ENCODE results near the gene SLC25A21. TPM values are rescaled to one million over a fixed set of nuclear protein-coding genes. Genes with fewer than 3 reads are reported as not detected.

Gene SLC25A21
- total RNA-seq, 2 experiments from 2014 or later, result not detected

GRCh38 chr14:37054869-37055268, 117.5 kb downstream of the SLC25A21 start:
- POLR2A ChIA-PET, result no interaction called here
- no peak for ATAC-seq (ENCODE audit: poor library complexity)
- Histone ChIP-seq H3K4me3 (ENCODE audit: low read length) (no peak overlapping the region), H3K36me3 (ENCODE audit: insufficient read depth, low read length) (no peaks in the 10 kb centered on the region), H3K27me3 (ENCODE audit: control insufficient read depth in 1 of 2, insufficient read depth in 2 of 2, low read length in 2 of 2) (no peaks in the 10 kb centered on the region), H3K9me3 (ENCODE audit: control insufficient read depth in 1 of 2, insufficient read depth in 1 of 2, low read length in 2 of 2) (peaks cover 0 to 3% of the 10 kb centered on the region in 2 experiments), H3K27ac (ENCODE audit: low read depth in 1 of 2, low read length in 2 of 2) (no peak overlapping the region), H3K4me1 (ENCODE audit: insufficient read depth, low read length) (no peaks in the 10 kb centered on the region)
- H3K27ac Mint-ChIP-seq, result no peak overlapping the region
- H3K36me3 Mint-ChIP-seq (ENCODE audit: low read depth), result no peaks in the 10 kb centered on the region
- no peak overlapping the region for H3K4me3 Mint-ChIP-seq
- H3K4me1 Mint-ChIP-seq (ENCODE audit: low read depth), result no peaks in the 10 kb centered on the region
- H3K9me3 Mint-ChIP-seq, result peaks cover 4% of the 10 kb centered on the region
- H3K27me3 Mint-ChIP-seq, result no peaks in the 10 kb centered on the region
- TF ChIP-seq CTCF (IDR thresholded peaks at IDR 0.05), result no peak
- no peak for DNase-seq
- CTCF ChIA-PET, result no interaction called here
- intact Hi-C loops (cut with DNase I, micrococcal nuclease), result no loop called here

GRCh38 chr14:37054144-37054543, 118.3 kb downstream of the SLC25A21 start:
- Mint-ChIP-seq H3K4me1 (ENCODE audit: low read depth) (no peaks in the 10 kb centered on the region), H3K4me3 (no peak overlapping the region), H3K9me3 (peaks cover 4% of the 10 kb centered on the region), H3K36me3 (ENCODE audit: low read depth) (no peaks in the 10 kb centered on the region), H3K27me3 (no peaks in the 10 kb centered on the region), H3K27ac (no peak overlapping the region)
- POLR2A ChIA-PET, result no interaction called here
- ATAC-seq (ENCODE audit: poor library complexity) (no peak), DNase-seq (no peak)
- Histone ChIP-seq H3K36me3 (ENCODE audit: insufficient read depth, low read length) (no peaks in the 10 kb centered on the region), H3K4me1 (ENCODE audit: insufficient read depth, low read length) (no peaks in the 10 kb centered on the region), H3K27ac (ENCODE audit: low read depth in 1 of 2, low read length in 2 of 2) (no peak overlapping the region), H3K4me3 (ENCODE audit: low read length) (no peak overlapping the region), H3K27me3 (ENCODE audit: control insufficient read depth in 1 of 2, insufficient read depth in 2 of 2, low read length in 2 of 2) (no peaks in the 10 kb centered on the region), H3K9me3 (ENCODE audit: control insufficient read depth in 1 of 2, insufficient read depth in 1 of 2, low read length in 2 of 2) (peaks cover 0 to 3% of the 10 kb centered on the region in 2 experiments)
- TF ChIP-seq CTCF (IDR thresholded peaks at IDR 0.05), result no peak
- CTCF ChIA-PET, result no interaction called here
- intact Hi-C loops (cut with DNase I, micrococcal nuclease), result no loop called here

GRCh38 chr14:37051680-37052079, 120.7 kb downstream of the SLC25A21 start:
- CTCF ChIA-PET, result no interaction called here
- Mint-ChIP-seq H3K4me3 (no peak overlapping the region), H3K27me3 (no peaks in the 10 kb centered on the region)

More at GRCh38 chr14:37051680-37052079, 120.7 kb downstream of the SLC25A21 start:
- Mint-ChIP-seq H3K36me3 (ENCODE audit: low read depth) (no peaks in the 10 kb centered on the region), H3K27ac (no peak overlapping the region), H3K4me1 (ENCODE audit: low read depth) (no peaks in the 10 kb centered on the region), H3K9me3 (peaks cover 4% of the 10 kb centered on the region)
- H3K27ac ChIP-seq (ENCODE audit: low read depth in 1 of 2, low read length in 2 of 2), result no peak overlapping the region
- no peak for ATAC-seq (ENCODE audit: poor library complexity)
- intact Hi-C loops (cut with DNase I, micrococcal nuclease), result no loop called here
- peaks cover 0 to 3% of the 10 kb centered on the region in 2 experiments for H3K9me3 ChIP-seq (ENCODE audit: control insufficient read depth in 1 of 2, insufficient read depth in 1 of 2, low read length in 2 of 2)
- POLR2A ChIA-PET, result no interaction called here
- no peak for DNase-seq
- H3K4me1 ChIP-seq (ENCODE audit: insufficient read depth, low read length), result no peaks in the 10 kb centered on the region
- H3K4me3 ChIP-seq (ENCODE audit: low read length), result no peak overlapping the region
- H3K36me3 ChIP-seq (ENCODE audit: insufficient read depth, low read length), result no peaks in the 10 kb centered on the region
- no peak for TF ChIP-seq CTCF (IDR thresholded peaks at IDR 0.05)
- no peaks in the 10 kb centered on the region for H3K27me3 ChIP-seq (ENCODE audit: control insufficient read depth in 1 of 2, insufficient read depth in 2 of 2, low read length in 2 of 2)

All from CD4-positive, alpha-beta T cell (primary cell).